ENCODE measurements around the gene RIMS1.

GRCh38 chr6:72182337-72183246, 296.2 kb downstream of the RIMS1 start:
- TF ChIP-seq CTCF (IDR thresholded peaks at IDR 0.05; ENCODE audit: insufficient read depth, low read length) (no peak), POLR2AphosphoS5 (IDR thresholded peaks at IDR 0.05; ENCODE audit: low read depth) (no peak), GABPA (IDR thresholded peaks at IDR 0.05; ENCODE audit: low read depth) (no peak)
